ENCODE data around the gene EDN2.

GRCh38 chr1:41429641-41430035 lies 54.8 kb downstream of the EDN2 start:
- TF ChIP-seq CTCF (IDR thresholded peaks at IDR 0.05), result no peak
- no peak for TF ChIP-seq EP300 (IDR thresholded peaks at IDR 0.05)
- no peak for TF ChIP-seq POLR2AphosphoS5 (IDR thresholded peaks at IDR 0.05)

All from gastroesophageal sphincter (tissue), 3 donors.